GM12891 (cell line): Measurements from ENCODE around the gene COL25A1.
"Not testable (repeated sequence)": the region's sequence is repeated elsewhere in the genome, so short reads cannot be mapped to it uniquely, and the experiment has no call there.

Experiments
- DNase-seq: peaks from one replicate; pipeline ENCODE4 v3.0.0; 2011; ENCODE audit warnings: low spot score; ENCODE audit not compliant: insufficient read length
- FAIRE-seq: peaks from 2 replicates; lab custom pipeline; 2011; peaks lifted over from hg19 to GRCh38; lab: Jason Lieb, UNC
- PAX5 ChIP-seq: IDR thresholded peaks from 2 replicates; pipeline ENCODE4 v1.6.1; 2011; ENCODE audit warnings: low read length, moderate library complexity, mild to moderate bottlenecking; ENCODE audit not compliant: insufficient read depth, severe bottlenecking
- POLR2A ChIP-seq: IDR thresholded peaks from 2 replicates; pipeline ENCODE4 v1.6.1; 2011; ENCODE audit warnings: low read depth, low read length, control low read depth
- POLR2AphosphoS5 ChIP-seq: IDR thresholded peaks from 2 replicates; pipeline ENCODE4 v1.6.1; 2011; ENCODE audit warnings: low read depth, low read length, control low read depth
- POU2F2 ChIP-seq: IDR thresholded peaks from 2 replicates; pipeline ENCODE4 v1.6.1; 2011; ENCODE audit warnings: low read depth, mild to moderate bottlenecking, control low read depth, low read length, moderate library complexity
- SPI1 ChIP-seq: IDR thresholded peaks from 2 replicates; pipeline ENCODE4 v1.6.1; 2011; ENCODE audit warnings: low read depth, low read length, control low read depth
- TAF1 ChIP-seq: IDR thresholded peaks from 2 replicates; pipeline ENCODE4 v1.6.1; 2011; ENCODE audit warnings: low read depth, low read length, control low read depth

COL25A1 gene

DNA sequence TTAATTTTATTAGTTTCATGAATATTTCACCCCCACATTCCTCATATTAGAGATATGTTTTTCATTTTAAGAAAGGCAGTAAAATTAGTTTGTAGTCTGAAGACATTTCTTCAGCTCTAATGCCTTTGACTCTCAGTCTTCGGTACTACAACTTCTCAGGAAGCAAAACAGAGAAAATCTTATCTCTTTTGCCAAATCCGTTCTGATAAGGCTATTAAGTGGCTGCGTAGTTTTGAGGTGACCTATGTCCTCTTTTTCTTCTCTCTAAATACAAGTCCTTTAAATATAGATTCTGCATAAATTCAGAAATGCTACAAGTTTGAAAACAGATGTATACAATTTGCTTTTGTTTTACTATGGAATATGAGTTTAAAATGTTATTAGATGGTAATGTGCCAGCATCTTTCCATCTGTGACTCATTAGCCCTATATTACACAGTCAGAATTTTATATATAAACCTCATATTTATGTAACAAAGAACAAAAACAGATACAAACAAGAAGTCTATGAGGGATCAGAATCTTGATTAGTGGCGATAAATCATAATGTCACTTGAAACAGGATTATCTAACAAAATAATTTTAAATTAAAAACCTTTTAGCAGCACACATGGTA is 358.4 kb downstream of the COL25A1 start:
- TF ChIP-seq PAX5 (no peak), POLR2AphosphoS5 (no peak), POLR2A (no peak), TAF1 (no peak), POU2F2 (no peak), SPI1 (no peak)
- DNase-seq (no peak), FAIRE-seq (no peak)

DNA sequence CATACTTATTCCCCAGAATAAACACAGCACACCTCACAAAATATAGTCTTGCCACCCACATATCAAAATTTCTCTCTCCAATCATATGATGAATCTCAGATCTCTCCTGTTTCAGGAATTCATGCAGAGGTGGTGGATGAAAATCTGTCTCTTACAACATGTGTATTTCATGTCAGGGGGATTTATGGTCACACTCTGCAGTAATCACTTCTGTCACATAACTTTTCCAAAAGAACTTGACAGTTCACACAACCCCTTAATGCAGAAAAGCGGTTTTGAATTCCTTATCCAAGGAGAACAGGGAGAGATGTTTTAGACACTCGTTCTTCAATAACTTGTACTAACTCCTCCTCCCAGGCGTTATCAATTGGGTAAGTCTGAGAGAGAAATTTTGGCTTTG is 359.1 kb downstream of the COL25A1 start:
- DNase-seq, result no peak
- TF ChIP-seq POLR2AphosphoS5 (no peak), TAF1 (no peak), POLR2A (no peak), PAX5 (no peak), POU2F2 (no peak), SPI1 (no peak)
- FAIRE-seq, result no peak

DNA sequence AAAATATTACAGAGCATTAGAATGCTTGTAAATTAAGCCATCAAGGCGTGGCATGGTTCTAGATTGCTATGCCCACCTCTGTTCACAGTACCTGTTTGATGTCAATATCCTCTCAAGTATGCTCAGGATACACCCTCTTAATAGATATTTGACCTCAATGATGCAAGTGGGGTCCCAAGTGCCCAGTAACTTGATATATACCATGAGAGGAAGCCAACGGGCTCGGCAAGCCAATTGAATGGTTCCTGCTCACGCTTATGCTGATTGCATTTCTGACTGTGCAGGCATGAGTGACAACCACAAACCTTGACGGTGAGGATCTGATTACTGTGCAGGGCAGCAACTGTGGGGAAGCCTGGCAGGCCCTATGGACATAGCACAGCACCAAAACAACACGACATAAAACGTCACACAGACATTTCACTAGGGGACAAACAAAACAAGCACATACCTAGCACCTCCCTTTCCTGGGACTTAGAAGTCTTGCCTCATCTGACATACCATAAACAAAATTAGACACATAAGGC is 360.5 kb downstream of the COL25A1 start:
- DNase-seq, result no peak
- TF ChIP-seq POLR2A, result no peak
- no peak for TF ChIP-seq POU2F2
- TF ChIP-seq PAX5, result no peak
- no peak for TF ChIP-seq SPI1
- FAIRE-seq, result no peak

DNA sequence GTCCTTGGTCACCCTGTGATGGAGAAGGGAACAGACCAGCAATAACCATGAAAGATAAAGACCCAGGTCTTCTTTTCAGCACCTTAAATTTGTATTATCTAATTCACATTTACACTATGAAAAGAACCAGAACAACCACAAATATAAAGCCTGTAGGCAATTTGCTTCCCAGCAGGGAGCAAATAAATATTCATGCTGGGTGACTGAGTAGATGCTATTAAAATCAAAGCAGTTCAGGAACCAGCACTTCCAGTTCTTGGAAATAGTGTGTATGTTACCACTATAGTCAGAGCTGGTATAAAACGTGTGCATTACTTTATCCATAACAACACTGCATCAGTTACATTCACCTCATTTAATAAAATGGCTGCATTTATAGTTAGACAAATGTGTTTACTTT is 361.8 kb downstream of the COL25A1 start:
- no peak for FAIRE-seq
- TF ChIP-seq POLR2A (no peak), TAF1 (no peak), PAX5 (no peak), POU2F2 (no peak), POLR2AphosphoS5 (no peak), SPI1 (no peak)
- no peak for DNase-seq

DNA sequence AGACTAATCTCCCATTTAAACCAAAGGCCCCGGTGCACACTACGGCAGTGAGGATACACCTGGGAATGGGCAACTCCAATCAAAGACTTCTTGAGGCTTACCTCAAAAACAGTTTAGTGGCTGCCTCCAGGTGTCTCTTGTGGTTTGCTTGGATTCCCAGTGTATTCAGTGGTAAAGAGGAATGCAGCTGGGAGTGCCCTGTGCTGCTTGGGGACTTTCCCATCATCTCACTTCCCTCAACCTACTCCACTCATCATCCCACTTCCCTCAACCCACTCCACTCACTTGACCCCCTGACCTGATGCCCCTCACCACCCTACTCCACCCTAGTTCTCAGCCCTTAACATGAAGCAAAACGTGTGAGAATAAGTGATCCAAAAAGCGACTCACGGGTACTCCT is 362.3 kb downstream of the COL25A1 start:
- no peak for DNase-seq
- no peak for FAIRE-seq
- TF ChIP-seq SPI1, result no peak
- no peak for TF ChIP-seq POLR2AphosphoS5
- TF ChIP-seq PAX5, result no peak
- TF ChIP-seq TAF1, result no peak
- no peak for TF ChIP-seq POU2F2
- TF ChIP-seq POLR2A, result no peak

DNA sequence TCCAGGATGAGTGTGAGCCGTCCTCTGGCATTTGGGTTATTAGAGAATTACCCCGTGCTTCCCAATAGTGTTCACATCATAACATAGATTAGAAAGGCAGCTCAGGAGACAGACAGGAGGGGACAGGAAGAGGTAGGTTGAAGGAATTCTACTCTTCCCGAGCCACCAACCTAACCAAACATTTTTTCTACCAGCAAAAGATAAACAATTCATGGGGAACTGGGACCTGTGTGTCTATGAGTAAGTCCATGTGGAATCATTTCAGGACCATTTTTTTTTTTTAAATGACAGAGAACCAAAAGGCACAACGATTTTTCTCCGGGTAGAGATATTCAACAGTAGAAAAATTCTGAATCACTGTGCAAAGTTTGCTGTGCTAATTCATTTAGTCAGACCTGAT is 365.4 kb downstream of the COL25A1 start:
- DNase-seq (no peak), FAIRE-seq (no peak)
- no peak for TF ChIP-seq POU2F2
- no peak for TF ChIP-seq SPI1
- TF ChIP-seq PAX5, result no peak

DNA sequence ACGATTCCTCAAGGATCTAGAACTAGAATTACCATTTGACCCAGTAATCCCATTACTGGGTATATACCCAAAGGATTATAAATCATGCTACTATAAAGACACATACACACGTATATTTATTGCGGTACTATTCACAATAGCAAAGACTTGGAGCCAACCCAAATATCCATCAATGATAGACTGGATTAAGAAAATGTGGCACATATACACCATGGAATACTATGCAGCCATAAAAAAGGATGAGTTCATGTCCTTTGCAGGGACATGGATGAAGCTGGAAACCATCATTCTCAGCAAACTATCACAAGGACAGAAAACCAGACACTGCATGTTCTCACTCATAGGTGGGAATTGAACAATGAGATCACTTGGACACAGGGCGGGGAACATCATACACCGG is 368.5 kb downstream of the COL25A1 start:
- not testable (repeated sequence) for DNase-seq, FAIRE-seq

DNA sequence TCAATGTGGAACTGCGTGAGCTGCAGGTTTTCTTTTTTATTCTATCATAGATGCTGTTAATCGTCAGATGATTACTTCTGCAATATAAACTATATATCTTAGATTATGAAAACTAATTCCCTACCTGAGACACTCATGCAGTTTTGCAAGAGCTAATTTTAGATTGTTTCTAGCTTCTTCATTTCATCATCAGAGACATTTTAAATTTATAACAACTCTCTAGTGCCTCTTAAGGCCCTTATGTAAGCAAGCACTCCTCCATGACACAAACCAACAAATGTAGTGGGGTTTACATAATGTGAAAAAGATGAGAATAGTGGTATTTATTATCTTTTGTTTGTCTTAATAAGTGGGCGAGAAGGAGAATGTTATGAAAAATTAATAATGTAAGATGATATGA is 369.4 kb downstream of the COL25A1 start:
- TF ChIP-seq POLR2AphosphoS5, result no peak
- TF ChIP-seq SPI1, result no peak
- no peak for TF ChIP-seq TAF1
- no peak for TF ChIP-seq POU2F2
- TF ChIP-seq PAX5, result no peak
- no peak for TF ChIP-seq POLR2A
- no peak for FAIRE-seq
- DNase-seq, result no peak

DNA sequence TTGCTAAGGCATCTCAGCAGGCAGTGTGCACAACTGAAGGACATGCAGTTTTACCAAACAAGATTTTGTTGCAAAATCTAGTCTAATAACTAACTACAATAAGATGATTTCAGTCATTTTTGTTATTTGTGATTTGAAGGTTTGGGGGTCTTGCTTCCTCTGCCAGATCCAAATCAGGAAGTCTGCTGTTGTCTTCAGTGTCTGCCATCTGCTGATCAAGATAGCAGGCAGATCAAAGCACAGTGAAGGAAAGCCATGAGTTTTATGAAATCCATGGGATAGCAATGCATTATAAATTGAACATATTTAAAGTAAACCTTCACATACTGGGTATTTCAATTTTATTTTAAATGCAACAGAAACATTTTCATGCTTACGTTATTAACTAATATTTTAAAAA is 370.5 kb downstream of the COL25A1 start:
- TF ChIP-seq POLR2AphosphoS5, result no peak
- TF ChIP-seq TAF1, result no peak
- no peak for TF ChIP-seq PAX5
- no peak for TF ChIP-seq POLR2A
- TF ChIP-seq SPI1, result no peak
- TF ChIP-seq POU2F2, result no peak
- FAIRE-seq (no peak), DNase-seq (no peak)

DNA sequence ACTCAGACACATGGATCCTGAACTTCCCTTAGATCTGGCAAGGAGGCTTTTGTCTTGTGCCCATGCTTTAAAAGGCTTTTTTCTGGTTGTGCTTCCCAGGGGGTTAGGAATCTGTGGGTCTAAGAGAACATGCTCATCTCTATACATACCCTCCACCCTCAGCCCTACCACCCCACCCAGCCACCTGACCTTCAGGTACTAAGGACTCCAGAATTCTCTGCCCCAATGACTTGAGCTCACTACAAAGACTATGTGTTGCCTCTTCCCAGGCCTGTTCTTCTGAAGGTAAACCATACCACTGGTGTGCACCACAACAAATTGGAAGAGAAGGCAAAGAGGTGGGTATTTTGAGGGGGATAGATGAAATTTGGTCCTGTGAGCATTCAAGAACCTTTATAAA is 372.3 kb downstream of the COL25A1 start:
- no peak for FAIRE-seq
- DNase-seq, result no peak
- no peak for TF ChIP-seq POU2F2
- TF ChIP-seq POLR2A, result no peak
- no peak for TF ChIP-seq POLR2AphosphoS5
- no peak for TF ChIP-seq SPI1
- no peak for TF ChIP-seq PAX5
- TF ChIP-seq TAF1, result no peak

DNA sequence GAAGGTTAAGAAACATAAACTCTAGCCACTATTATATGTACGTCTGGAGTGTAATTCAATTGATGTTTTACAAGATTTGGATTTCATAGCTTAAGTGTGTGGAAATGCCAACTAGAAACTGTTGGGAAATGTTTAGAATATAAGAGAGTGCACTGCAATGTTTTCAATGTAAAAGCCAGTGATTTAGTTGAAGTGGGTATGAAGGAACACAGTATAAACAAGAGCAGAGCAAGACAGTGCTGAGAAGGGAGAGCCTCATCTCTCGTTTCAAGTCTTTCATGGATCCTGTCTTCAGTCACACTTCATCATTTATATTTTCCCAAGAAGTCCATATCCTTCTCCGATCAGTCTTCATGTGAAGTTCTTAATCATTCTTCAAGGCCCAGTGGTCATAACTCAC is 375.7 kb downstream of the COL25A1 start:
- FAIRE-seq, result no peak
- TF ChIP-seq POLR2A, result no peak
- TF ChIP-seq POU2F2, result no peak
- no peak for TF ChIP-seq PAX5
- no peak for TF ChIP-seq TAF1
- no peak for TF ChIP-seq SPI1
- TF ChIP-seq POLR2AphosphoS5, result no peak
- no peak for DNase-seq
